ENCODE data around the gene PTH2R.
"Not testable (repeated sequence)": the region's sequence is repeated elsewhere in the genome, so short reads cannot be mapped to it uniquely, and the experiment has no call there.

The PTH2R gene

GRCh38 chr2:208406474-208407451 lies at the start of gene PTH2R:
Gene PTH2R, plus strand, starts transcription at chr2:208406792. Its CDS starts 252 bp downstream, at chr2:208407044.
- DNase-seq (ENCODE audit: low read depth, low spot score), result no peak

GRCh38 chr2:208356846-208357574 lies 49.6 kb upstream of the PTH2R start:
- no peak for DNase-seq (ENCODE audit: low read depth, low spot score)

GRCh38 chr2:208358758-208359631 lies 47.6 kb upstream of the PTH2R start:
- no peak for DNase-seq (ENCODE audit: low read depth, low spot score)

- no peak for DNase-seq (ENCODE audit: low read depth, low spot score)
Observed at GRCh38 chr2:208359632-208359986, 47.0 kb upstream of the PTH2R start.

- DNase-seq (ENCODE audit: low read depth, low spot score), result no peak
Observed at GRCh38 chr2:208360259-208361076, 46.1 kb upstream of the PTH2R start.

GRCh38 chr2:208361077-208361441 lies 45.5 kb upstream of the PTH2R start:
- no peak for DNase-seq (ENCODE audit: low read depth, low spot score)

- no peak for DNase-seq (ENCODE audit: low read depth, low spot score)
Observed at GRCh38 chr2:208363485-208363884, 43.1 kb upstream of the PTH2R start.

- no peak for DNase-seq (ENCODE audit: low read depth, low spot score)
Observed at GRCh38 chr2:208366215-208367127, 40.1 kb upstream of the PTH2R start.

GRCh38 chr2:208369091-208369490 lies 37.5 kb upstream of the PTH2R start:
- DNase-seq (ENCODE audit: low read depth, low spot score), result no peak

GRCh38 chr2:208370881-208371633 lies 35.5 kb upstream of the PTH2R start:
- no peak for DNase-seq (ENCODE audit: low read depth, low spot score)

GRCh38 chr2:208371634-208371935 lies 35.0 kb upstream of the PTH2R start:
- DNase-seq (ENCODE audit: low read depth, low spot score), result no peak

GRCh38 chr2:208373460-208374089 lies 33.0 kb upstream of the PTH2R start:
- no peak for DNase-seq (ENCODE audit: low read depth, low spot score)

GRCh38 chr2:208375491-208376068 lies 31.0 kb upstream of the PTH2R start:
- no peak for DNase-seq (ENCODE audit: low read depth, low spot score)

GRCh38 chr2:208377344-208377860 lies 29.2 kb upstream of the PTH2R start:
- not testable (repeated sequence) for DNase-seq (ENCODE audit: low read depth, low spot score)

GRCh38 chr2:208379192-208379591 lies 27.4 kb upstream of the PTH2R start:
- no peak for DNase-seq (ENCODE audit: low read depth, low spot score)

GRCh38 chr2:208384637-208385036 lies 22.0 kb upstream of the PTH2R start:
- no peak for DNase-seq (ENCODE audit: low read depth, low spot score)

GRCh38 chr2:208386541-208386940 lies 20.1 kb upstream of the PTH2R start:
- DNase-seq (ENCODE audit: low read depth, low spot score), result no peak

- DNase-seq (ENCODE audit: low read depth, low spot score), result no peak
Observed at GRCh38 chr2:208389940-208390339, 16.7 kb upstream of the PTH2R start.

Data from activated naive CD8-positive, alpha-beta T cell treated with anti-CD3 and anti-CD28 coated beads, Interleukin-2, amount 50 U/mL, for 16 hours (primary cell).